Measurements from ENCODE around the gene NEDD9. TPM values are rescaled to one million over a fixed set of nuclear protein-coding genes. Genes with fewer than 3 reads are reported as not detected.

NEDD9 gene
- polyA plus RNA-seq, 1 of the 3 experiments (the other 2 are of a cell fraction): 7.4 TPM

GRCh38 chr6:11207199-11207968, 25.1 kb downstream of the NEDD9 start:
- no peak for DNase-seq
- Histone ChIP-seq H3K36me3 (replicated peaks in 1 of 2; ENCODE audit: control insufficient read depth in 1 of 2, insufficient read depth in 2 of 2, low read length in 1 of 2) (peaks cover 0 to 24% of the 10 kb centered on the region in 2 experiments), H4K20me1 (ENCODE audit: insufficient read depth) (no peaks in the 10 kb centered on the region), H3K4me2 (peak overlapping the region; percentile 16; the same call in 1 of the 2 replicates), H3K27ac (ENCODE audit: low read depth in 2 of 2, low read length in 1 of 2) (peak overlapping the region; percentile 34 to 91), H3K9me3 (no peaks in the 10 kb centered on the region), H3K4me3 (ENCODE audit: low read depth in 2 of 2, low read length in 1 of 2) (no peak overlapping the region), H3F3A (replicated peaks; ENCODE audit: insufficient read depth) (peaks cover 27% of the 10 kb centered on the region), H3K79me2 (ENCODE audit: insufficient read depth) (peaks cover 80% of the 10 kb centered on the region), H3K9me2 (no peaks in the 10 kb centered on the region), H3K27me3 (ENCODE audit: insufficient read depth) (no peaks in the 10 kb centered on the region), H3K9ac (peak overlapping the region; percentile 68), H2AFZ (ENCODE audit: low read depth) (no peak overlapping the region), H3K4me1 (ENCODE audit: control insufficient read depth in 1 of 2, insufficient read depth in 2 of 2, low read depth in 1 of 2, low read length in 1 of 2) (peaks cover 34 to 69% of the 10 kb centered on the region in 2 experiments; a peak in 2 of 4 replicates)
- ChIA-PET POLR2A (interaction anchor here (0.6 kb wide), 1 partner anchor 157 kb away, joined by 4 read pairs; no protein-coding TSS in a partner anchor), CTCF (interaction anchor here (1.2 kb wide), 1 partner anchor 18 kb away, joined by 3 read pairs; no protein-coding TSS in a partner anchor)
- 43% methylated on average over 5 of the region's 5 CpGs for WGBS (ENCODE audit: low lambda C conversion rate)
- peak; percentile 92 for TF ChIP-seq FOSL2 (IDR thresholded peaks at IDR 0.05; ENCODE audit: borderline replicate concordance, low read depth)
- peak; percentile 41; the same call in 1 of the 2 replicates for TF ChIP-seq GABPA (IDR thresholded peaks at IDR 0.05; ENCODE audit: low read depth)
- no peak for TF ChIP-seq IRF3 (IDR thresholded peaks at IDR 0.05; ENCODE audit: low read depth, low read length)
- 0 out of 2 replicates have a peak, but pooled peaks have one; percentile 71 for TF ChIP-seq ZBTB33 (IDR thresholded peaks at IDR 0.05; ENCODE audit: borderline replicate concordance, low read depth)
- no peak for TF ChIP-seq USF2 (IDR thresholded peaks at IDR 0.05; ENCODE audit: borderline replicate concordance, low read depth, low read length)
- no peak for TF ChIP-seq SMC3 (IDR thresholded peaks at IDR 0.05; ENCODE audit: low read depth, low read length)
- TF ChIP-seq TCF12 (IDR thresholded peaks at IDR 0.05): peak; percentile 86
- TF ChIP-seq USF1 (IDR thresholded peaks at IDR 0.05; ENCODE audit: borderline replicate concordance, low read depth): no peak
- TF ChIP-seq TEAD4 (IDR thresholded peaks at IDR 0.05; ENCODE audit: borderline replicate concordance, insufficient read depth): peak; percentile 81; the same call in 1 of the 2 replicates
- TF ChIP-seq NFIC (IDR thresholded peaks at IDR 0.05; ENCODE audit: borderline replicate concordance): peak; percentile 89
- TF ChIP-seq FOXM1 (IDR thresholded peaks at IDR 0.05; ENCODE audit: low read depth): no peak
- peak; percentile 25 to 92; a peak in 2 of 4 replicates for TF ChIP-seq EP300 (IDR thresholded peaks at IDR 0.05; ENCODE audit: borderline replicate concordance in 1 of 2, low read depth in 1 of 2, low read length in 1 of 2)
- peak; percentile 58; the same call in 1 of the 2 replicates for TF ChIP-seq PBX3 (IDR thresholded peaks at IDR 0.05)
- TF ChIP-seq RXRA (IDR thresholded peaks at IDR 0.05; ENCODE audit: borderline replicate concordance, low read depth): peak; percentile 88; the same call in 1 of the 2 replicates
- TF ChIP-seq POLR2AphosphoS5 (IDR thresholded peaks at IDR 0.05; ENCODE audit: low read depth, low read length): peak; percentile 61; the same call in 1 of the 2 replicates
- TF ChIP-seq MEF2A (IDR thresholded peaks at IDR 0.05; ENCODE audit: borderline replicate concordance, low read depth): peak; percentile 100
- no peak for TF ChIP-seq EZH2phosphoT487 (IDR thresholded peaks at IDR 0.05; ENCODE audit: borderline replicate concordance, low read depth)
- TF ChIP-seq CHD2 (IDR thresholded peaks at IDR 0.05; ENCODE audit: low read length, partially characterized antibody): no peak
- no peak for TF ChIP-seq FOXJ3 (CRISPR knock-in tag; IDR thresholded peaks at IDR 0.05)
- no peak for TF ChIP-seq MXI1 (IDR thresholded peaks at IDR 0.05; ENCODE audit: low read depth, low read length)
- no peak for TF ChIP-seq TAF1 (IDR thresholded peaks at IDR 0.05; ENCODE audit: borderline replicate concordance, low read depth, low read length)
- TF ChIP-seq MAX (IDR thresholded peaks at IDR 0.05; ENCODE audit: low read depth): 0 out of 2 replicates have a peak, but pooled peaks have one; percentile 51
- TF ChIP-seq CTCF (IDR thresholded peaks at IDR 0.05): no peak
